GM21367 (cell line): ENCODE data around the gene TMEM125.

ENCODE experiments used
- ATAC-seq: cut with Tn5 transposase; IDR thresholded peaks from one replicate; pipeline ENCODE4 v1.9.1; 2021; ENCODE audit not compliant: unreplicated experiment

The TMEM125 gene

DNA sequence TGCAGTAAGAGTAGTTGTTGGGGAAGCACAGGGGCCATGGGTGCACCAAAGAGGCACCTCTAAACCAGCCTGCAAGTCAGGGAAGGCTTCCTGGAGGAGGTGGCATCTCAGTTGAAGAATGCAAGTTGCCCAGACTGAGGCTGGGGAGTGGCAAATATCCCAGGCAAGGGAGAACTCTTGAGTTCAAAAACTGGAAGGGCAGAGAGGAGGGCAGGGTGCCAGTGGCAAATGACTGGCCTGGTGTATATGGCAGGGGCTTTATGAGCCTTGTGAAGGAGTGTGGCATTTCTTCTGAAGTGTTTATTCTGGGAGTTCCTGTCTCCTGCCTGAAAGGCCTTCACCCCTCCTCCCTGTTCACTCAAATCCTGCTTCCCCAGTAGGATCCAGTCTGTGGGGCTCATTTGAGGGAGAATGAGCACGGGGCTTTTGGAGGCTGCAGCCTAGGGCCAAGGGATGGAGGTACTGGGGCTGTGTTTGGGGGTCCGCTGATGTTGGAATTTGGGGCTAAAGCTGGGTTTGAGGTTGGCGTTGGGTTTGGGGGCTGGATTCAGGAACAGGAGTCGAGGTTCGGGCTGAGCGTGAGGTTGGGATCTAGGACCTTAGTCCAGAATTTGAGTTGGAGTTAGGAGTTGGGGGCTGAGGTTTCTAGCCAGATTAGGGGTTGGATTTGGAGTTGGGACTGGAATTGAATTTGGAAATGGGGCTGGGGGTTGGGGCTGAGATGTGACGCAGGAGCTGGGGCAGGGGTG lies at the start of gene TMEM125:
Gene TMEM125, plus strand, starts transcription at position 357 of the 749 bp plus-strand sequence. CDS start 2,740 bp downstream, outside the sequence.
- no peak for ATAC-seq

GRCh38 chr1:43220905-43221778 lies 48.6 kb upstream of the TMEM125 start:
- peak; percentile 50 for ATAC-seq

- no peak for ATAC-seq
Measured at GRCh38 chr1:43221797-43222196, 48.0 kb upstream of the TMEM125 start.

- ATAC-seq, result no peak
Measured at GRCh38 chr1:43222879-43223278, 46.9 kb upstream of the TMEM125 start.

- ATAC-seq, result no peak
Measured at GRCh38 chr1:43225168-43225567, 44.6 kb upstream of the TMEM125 start.

DNA sequence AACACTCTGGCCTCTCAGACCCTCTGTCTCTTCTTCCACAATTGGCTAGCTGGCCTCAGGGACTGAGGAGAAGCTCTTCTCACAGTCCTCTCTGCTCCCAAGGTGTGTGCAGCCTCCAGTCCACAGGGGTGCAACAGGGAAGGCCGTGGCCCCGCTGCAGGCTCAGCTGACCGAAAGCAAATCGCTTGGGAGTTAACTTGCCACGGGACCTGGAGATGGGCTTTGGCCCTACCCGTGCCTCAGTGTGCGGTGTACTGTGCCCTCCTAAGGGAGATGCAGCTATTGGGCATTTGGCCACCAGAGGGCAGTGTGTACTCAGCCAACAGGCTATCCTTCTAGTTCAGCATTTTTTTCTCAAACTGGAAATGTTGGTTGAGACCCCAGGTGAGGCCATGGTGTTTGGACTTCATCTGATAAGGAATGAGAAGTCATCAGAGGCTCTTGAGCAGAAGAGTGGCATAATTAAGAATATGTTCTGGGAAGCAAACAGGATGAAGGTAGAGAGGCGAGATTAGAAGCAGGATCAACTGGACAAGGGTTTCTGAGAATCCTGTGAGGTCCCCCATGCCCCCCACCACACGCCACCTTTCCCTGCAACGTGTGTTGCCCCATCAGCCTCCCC lies 42.5 kb upstream of the TMEM125 start:
- no peak for ATAC-seq

GRCh38 chr1:43229826-43230780 lies 39.7 kb upstream of the TMEM125 start:
- no peak for ATAC-seq

DNA sequence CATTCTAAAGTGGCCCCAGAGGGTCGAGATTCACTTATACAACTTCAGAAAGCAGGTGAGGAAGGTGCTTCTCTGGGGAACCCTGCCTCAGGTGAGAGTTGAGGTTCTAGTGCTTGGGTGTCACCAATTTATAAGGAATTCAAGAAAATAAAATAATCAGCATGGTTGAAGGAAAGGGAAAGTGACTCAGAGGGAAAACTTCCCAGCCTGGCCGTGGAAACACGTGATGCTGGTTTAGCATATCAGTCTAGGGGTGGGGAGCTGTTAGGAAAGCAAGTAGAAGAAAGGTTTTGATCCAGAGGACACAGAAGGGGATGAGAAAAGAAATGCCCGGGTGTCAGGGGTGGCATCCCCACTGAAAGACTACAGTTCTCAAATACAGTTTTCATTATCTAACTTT lies 37.7 kb upstream of the TMEM125 start:
- no peak for ATAC-seq

DNA sequence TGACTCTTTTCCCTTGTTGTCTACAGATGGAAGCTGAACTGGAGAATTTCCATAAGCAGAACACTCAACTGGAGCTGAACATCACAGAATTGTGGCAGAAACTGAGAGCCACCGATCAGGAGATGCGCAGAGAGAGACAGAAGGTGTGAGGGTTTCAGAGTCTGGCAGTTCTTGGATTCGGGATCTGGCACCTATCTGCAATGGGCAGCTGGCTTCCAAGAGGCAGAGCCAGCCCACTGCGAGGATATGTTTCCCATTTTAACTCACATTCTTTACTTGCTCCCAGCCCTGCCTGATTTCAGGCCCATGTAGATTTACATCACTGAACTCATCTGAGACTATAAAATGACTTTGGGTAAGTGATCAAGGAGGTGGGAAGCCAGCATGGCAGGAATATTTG lies 37.3 kb upstream of the TMEM125 start:
- ATAC-seq, result no peak

GRCh38 chr1:43233631-43234030 lies 36.2 kb upstream of the TMEM125 start:
- no peak for ATAC-seq

DNA sequence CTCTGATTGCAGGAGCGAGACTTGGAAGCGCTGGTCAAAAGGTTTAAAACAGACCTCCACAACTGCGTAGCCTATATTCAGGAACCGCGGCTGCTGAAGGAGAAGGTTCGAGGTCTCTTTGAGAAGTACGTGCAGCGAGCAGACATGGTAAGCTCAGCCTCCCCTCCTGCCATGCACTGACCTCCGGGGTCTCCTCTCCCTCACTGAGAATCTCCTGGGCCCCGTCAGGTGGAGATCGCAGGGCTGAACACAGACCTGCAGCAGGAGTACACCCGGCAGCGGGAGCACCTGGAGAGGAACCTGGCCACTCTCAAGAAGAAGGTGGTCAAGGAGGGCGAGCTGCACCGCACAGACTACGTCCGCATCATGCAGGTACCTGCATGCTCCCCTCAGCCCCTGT lies 35.5 kb upstream of the TMEM125 start:
- ATAC-seq, result no peak

- ATAC-seq, result no peak
Measured at GRCh38 chr1:43235040-43235439, 34.7 kb upstream of the TMEM125 start.

GRCh38 chr1:43235451-43236121 lies 34.2 kb upstream of the TMEM125 start:
- no peak for ATAC-seq

- ATAC-seq, result no peak
Measured at GRCh38 chr1:43237121-43237520, 32.7 kb upstream of the TMEM125 start.

GRCh38 chr1:43238085-43238484 lies 31.7 kb upstream of the TMEM125 start:
- ATAC-seq, result no peak

- no peak for ATAC-seq
Measured at GRCh38 chr1:43238991-43239469, 30.8 kb upstream of the TMEM125 start.

DNA sequence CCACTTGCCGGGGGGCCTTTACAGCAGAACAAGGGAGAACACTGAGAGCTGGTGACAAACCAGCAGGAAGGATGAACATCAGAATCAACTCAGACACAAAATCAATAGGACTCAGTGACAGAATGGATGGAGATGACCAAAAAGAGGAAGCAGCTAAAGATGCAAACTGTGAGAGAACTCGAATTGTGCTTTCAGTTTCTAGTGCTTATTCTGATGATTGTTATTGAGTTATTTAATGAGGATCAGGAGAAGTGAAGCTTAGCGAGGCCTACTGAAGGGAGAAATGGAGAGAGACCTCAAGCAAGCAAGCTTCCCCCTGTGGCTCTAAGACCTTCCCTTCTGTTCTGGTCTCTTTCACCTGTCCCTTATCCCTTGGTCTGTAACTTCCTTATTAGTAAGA lies 30.3 kb upstream of the TMEM125 start:
- peak; percentile 81 for ATAC-seq

DNA sequence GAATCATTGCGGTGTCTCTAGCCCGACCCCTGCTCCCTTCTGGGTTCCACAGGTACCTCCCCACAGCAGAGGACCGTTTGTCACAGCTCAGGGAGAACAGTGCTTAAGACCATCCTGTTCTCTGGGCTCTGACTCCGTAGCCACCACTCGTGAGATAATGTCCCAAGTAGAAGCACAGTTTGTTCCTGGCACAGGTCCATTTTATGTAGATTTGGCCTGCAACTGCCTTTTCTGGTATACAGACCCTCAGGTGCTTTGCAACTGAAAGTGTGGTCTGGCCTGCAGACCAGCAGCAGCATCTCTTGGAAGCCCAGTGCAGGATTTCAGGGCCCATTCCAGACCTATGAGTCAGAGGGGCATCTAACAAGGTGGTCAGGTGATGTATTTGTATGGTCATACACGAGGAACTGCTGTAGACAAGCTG lies 28.4 kb upstream of the TMEM125 start:
- ATAC-seq, result no peak

- no peak for ATAC-seq
Measured at GRCh38 chr1:43243299-43243698, 26.5 kb upstream of the TMEM125 start.
